ENCODE measurements around the gene KLHDC9.

KLHDC9 gene

GRCh38 chr1:161076410-161076809 lies 21.8 kb upstream of the KLHDC9 start:
- DNase-seq (ENCODE audit: low read depth in 2 of 2), result no peak

GRCh38 chr1:161077426-161077825 lies 20.7 kb upstream of the KLHDC9 start:
- DNase-seq (ENCODE audit: low read depth in 2 of 2), result no peak

- no peak for DNase-seq (ENCODE audit: low read depth in 2 of 2)
Measured at GRCh38 chr1:161079436-161080110, 18.6 kb upstream of the KLHDC9 start.

DNA sequence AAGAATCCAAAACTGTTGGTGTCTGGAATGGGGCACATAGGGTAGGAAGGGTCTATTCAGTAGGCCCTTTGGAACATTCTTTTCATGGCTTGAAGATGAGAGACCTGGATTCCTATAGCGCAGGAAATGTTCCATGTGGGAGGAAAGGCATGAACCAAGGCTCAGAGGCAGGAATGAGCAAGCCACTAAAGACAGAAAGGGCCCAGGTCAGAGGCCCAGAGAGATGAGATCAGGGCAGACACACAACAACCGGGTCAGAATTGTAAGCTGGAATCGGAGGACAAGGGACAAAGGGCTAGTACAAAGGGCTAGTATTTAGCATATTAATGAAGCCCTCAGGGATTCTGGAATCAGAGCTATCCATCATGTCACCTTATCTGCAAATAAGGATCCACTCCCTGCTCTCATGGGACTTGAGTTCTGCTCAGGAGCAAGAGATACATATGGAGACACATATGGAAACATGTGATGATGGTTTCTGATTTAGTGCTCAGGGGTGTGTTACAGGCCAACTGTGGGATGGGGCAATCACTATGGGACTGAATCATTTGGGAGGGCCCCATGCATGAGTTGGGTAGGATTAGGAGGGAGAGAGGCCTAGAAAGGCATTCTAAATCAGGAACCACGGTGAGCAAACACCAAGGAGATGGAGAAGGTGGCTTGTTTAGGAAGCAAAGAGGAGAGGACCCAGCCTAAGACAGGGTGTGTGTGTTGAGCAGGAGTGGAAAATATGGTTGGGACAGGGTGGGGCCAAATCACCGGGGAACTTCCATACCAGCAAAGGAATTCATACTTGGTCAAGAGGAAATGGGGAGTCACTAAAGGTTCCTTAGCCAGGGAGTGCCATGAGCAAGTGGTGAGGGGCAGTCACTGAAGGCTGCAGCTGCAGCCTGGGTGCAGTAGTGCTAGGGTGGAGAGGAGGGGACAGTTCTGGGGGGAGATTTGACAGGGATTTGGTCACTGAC lies 17.4 kb upstream of the KLHDC9 start:
- no peak for DNase-seq (ENCODE audit: low read depth in 2 of 2)

- DNase-seq (ENCODE audit: low read depth in 2 of 2), result no peak
Measured at GRCh38 chr1:161081519-161081918, 16.6 kb upstream of the KLHDC9 start.

GRCh38 chr1:161082483-161082882 lies 15.7 kb upstream of the KLHDC9 start:
- no peak for DNase-seq (ENCODE audit: low read depth in 2 of 2)

GRCh38 chr1:161082996-161083747 lies 15.0 kb upstream of the KLHDC9 start:
- no peak for DNase-seq (ENCODE audit: low read depth in 2 of 2)

GRCh38 chr1:161083748-161084596 lies 14.2 kb upstream of the KLHDC9 start:
- DNase-seq (ENCODE audit: low read depth in 2 of 2), result no peak

DNA sequence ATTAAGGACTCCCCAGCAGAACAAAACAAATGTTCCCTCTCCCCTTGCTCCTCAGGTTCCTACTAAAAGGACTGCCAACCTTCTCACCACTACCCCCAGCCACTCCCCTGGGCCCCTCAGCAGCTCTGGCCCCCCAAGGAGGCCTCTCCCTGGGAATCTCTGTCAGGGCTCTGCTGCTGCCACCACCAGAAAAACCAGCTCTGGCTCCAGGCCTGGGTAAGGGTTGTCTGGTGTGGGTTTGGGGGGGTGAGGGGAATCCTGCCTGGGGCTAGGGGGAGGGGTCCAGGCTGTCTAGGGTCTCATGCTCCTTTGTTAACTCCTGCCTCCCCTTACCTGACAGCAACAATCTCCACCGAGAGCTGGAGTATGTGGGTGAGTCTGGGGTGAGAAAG lies 13.6 kb upstream of the KLHDC9 start:
- DNase-seq (ENCODE audit: low read depth in 2 of 2), result no peak

DNA sequence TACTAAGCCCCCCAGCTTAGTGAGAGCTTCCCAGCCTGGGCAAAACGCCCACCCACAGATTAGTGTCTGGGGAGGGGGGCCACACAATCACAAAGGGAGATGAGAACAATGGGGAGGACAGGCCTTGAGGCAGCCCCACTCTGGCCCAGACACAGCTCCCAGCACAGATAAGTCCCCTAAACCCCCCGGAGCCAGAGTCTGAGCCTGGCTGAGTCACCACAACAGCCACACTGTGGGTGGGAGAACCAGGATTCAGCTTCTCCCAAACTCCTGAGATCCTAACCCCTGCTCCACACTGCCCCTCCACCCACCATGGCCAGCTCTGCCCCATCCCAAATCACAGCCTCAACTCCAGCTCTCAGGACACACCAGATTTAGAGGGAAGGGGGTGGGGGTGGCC lies 13.0 kb upstream of the KLHDC9 start:
- DNase-seq (ENCODE audit: low read depth in 2 of 2), result no peak

- DNase-seq (ENCODE audit: low read depth in 2 of 2), result no peak
Measured at GRCh38 chr1:161086457-161086856, 11.7 kb upstream of the KLHDC9 start.

- no peak for DNase-seq (ENCODE audit: low read depth in 2 of 2)
Measured at GRCh38 chr1:161088587-161089110, 9.5 kb upstream of the KLHDC9 start.

DNA sequence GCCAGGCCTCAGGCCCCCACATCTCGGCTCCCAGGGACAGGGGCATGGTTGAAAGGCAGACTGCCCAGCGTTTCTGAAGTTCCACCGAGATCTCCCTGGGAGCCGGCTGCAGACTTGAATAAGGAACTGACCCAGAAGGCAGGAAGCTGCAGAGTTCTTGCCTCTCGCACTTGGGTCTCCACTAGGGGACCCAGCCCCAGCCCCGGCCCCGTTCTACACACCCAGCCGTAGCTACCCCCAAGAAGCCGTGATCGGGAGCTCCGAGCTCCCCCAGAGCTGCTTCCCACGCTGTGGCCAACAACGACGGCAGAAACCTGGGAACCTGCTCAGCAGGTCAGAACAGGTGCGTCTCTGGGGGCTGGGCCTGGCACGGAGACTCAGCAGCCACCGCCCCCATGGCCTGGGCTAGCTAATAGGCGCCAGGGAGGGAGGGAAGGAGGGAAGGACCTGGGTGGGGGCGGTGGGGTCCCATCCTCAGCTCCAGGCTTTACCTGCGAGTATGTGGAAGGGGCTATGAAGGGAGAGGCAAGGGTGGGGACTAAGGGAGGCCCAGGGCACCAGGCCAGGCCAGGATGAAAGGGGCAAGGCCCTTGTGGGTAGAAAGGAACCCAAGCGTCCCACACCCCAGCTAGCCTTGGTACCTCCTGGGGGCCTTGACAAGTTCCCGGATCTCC lies 8.8 kb upstream of the KLHDC9 start, which contains the start of gene NECTIN4:
Gene NECTIN4, minus strand, starts transcription at position 308 of the 674 bp plus-strand sequence. Its CDS starts 262 bp downstream, at position 46.
- no peak for DNase-seq (ENCODE audit: low read depth in 2 of 2)

- no peak for DNase-seq (ENCODE audit: low read depth in 2 of 2)
Measured at GRCh38 chr1:161089938-161090337, 8.2 kb upstream of the KLHDC9 start.

DNA sequence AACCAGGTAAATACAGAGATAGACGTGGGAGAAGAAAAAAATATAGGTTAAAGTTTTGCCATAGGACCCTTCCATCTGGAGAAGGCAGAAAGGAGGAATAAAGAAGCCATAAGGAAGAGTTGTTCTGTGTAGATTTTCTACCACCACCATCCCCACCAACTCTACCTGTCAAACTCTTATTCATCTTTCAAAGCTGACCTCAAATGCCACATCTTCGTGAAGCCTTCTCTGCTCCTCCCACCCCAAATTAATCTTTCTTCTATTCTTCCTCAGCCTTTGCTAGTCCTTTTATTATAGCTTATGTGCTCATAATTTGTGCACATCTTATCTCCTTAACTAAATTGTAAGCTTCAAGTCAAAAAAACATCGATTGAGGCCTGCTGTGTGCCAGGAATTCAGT lies 7.5 kb upstream of the KLHDC9 start:
- no peak for DNase-seq (ENCODE audit: low read depth in 2 of 2)

GRCh38 chr1:161091093-161091492 lies 7.1 kb upstream of the KLHDC9 start:
- DNase-seq (ENCODE audit: low read depth in 2 of 2), result no peak

GRCh38 chr1:161091796-161092507 lies 6.2 kb upstream of the KLHDC9 start:
- no peak for DNase-seq (ENCODE audit: low read depth in 2 of 2)

- DNase-seq (ENCODE audit: low read depth in 2 of 2), result peak; percentile 27 to 39
Measured at GRCh38 chr1:161092621-161093028, 5.5 kb upstream of the KLHDC9 start.

DNA sequence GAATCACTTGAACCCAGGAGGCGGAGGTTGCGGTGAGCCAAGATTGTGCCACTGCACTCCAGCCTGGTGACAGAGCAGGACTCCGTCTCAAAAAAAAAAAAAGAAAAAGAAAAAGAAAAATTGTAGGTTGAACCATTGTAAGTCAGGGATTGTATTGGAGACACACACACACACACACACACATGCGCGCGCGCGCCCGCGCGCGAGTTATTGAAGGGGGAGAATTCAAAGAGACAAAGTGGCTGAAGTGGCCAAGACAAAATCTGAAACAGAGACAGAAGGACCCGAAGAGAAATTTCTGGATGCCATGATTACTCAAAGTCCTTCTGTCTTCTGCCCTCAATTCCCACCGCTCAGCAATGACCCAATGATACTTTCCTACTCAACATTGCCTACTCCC lies 3.7 kb upstream of the KLHDC9 start:
- DNase-seq (ENCODE audit: low read depth in 2 of 2), result no peak

DNA sequence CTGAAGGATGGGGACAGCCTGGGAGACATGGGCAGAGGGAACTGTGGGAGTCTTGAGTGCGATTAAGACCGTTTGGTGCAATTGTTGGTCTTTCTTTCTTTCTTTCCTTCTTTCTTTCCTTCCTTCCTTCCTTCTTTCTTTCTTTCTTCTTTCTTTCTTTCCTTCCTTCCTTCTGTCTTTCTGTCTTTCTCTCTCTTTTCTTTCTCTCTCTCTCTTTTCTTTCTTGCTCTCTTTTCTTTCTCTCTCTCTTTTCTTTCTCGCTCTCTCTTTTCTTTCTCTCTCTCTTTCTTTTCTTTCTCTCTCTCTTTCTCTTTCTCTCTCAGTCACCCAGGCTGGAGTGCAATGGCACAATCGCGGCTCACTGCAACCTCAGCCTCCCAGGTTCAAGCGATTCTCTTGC lies 2.9 kb upstream of the KLHDC9 start:
- DNase-seq (ENCODE audit: low read depth in 2 of 2), result no peak

All from stimulated activated CD4-positive, alpha-beta T cell treated with anti-CD3 and anti-CD28 coated beads, Interleukin-1b, Interleukin-23, amount 100 ng/mL, for 4 hours (primary cell).